Activated naive CD8-positive, alpha-beta T cell (primary cell): ENCODE results near the gene BBLN.

Source experiments
- H3K27ac Mint-ChIP-seq: one replicate; pipeline ENCODE4 v1.8.0; 2021; ENCODE audit warnings: mixed read lengths
- H3K27me3 Mint-ChIP-seq: one replicate; pipeline ENCODE4 v1.8.0; 2021; ENCODE audit warnings: mixed read lengths
- H3K36me3 Mint-ChIP-seq: one replicate; pipeline ENCODE4 v1.8.0; 2021; ENCODE audit warnings: mixed read lengths
- H3K4me1 Mint-ChIP-seq: one replicate; pipeline ENCODE4 v1.8.0; 2021; ENCODE audit warnings: low read depth, mixed read lengths
- H3K4me3 Mint-ChIP-seq: one replicate; pipeline ENCODE4 v1.8.0; 2021; ENCODE audit warnings: mild to moderate bottlenecking, mixed read lengths
- H3K9me3 Mint-ChIP-seq: one replicate; pipeline ENCODE4 v1.8.0; 2021; ENCODE audit warnings: low read depth, mixed read lengths

The BBLN gene

DNA sequence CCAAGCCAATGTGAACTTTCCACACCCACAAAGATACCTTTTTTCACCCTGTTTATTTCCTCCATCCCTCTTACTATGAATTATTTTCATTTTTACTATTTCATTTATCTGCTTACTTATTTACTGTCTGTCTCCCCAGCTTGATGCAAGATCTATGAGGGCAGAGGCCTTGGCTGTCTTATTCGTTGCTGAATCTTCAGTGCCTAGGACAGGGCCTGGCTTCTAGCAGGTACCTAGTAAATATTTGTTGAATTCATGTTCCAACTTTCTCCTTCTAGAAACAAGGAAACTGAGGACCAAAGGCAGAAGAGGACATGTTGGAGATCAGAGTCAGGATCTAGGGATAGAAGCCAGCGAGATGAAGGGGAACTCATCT lies 42.6 kb downstream of the BBLN start:
- peaks cover 10% of the 10 kb centered on the region for H3K4me1 Mint-ChIP-seq
- peaks cover 3% of the 10 kb centered on the region for H3K27me3 Mint-ChIP-seq
- H3K9me3 Mint-ChIP-seq: no peaks in the 10 kb centered on the region
- H3K36me3 Mint-ChIP-seq: no peaks in the 10 kb centered on the region
- H3K27ac Mint-ChIP-seq: no peak overlapping the region
- peak overlapping the region; percentile 83 for H3K4me3 Mint-ChIP-seq

DNA sequence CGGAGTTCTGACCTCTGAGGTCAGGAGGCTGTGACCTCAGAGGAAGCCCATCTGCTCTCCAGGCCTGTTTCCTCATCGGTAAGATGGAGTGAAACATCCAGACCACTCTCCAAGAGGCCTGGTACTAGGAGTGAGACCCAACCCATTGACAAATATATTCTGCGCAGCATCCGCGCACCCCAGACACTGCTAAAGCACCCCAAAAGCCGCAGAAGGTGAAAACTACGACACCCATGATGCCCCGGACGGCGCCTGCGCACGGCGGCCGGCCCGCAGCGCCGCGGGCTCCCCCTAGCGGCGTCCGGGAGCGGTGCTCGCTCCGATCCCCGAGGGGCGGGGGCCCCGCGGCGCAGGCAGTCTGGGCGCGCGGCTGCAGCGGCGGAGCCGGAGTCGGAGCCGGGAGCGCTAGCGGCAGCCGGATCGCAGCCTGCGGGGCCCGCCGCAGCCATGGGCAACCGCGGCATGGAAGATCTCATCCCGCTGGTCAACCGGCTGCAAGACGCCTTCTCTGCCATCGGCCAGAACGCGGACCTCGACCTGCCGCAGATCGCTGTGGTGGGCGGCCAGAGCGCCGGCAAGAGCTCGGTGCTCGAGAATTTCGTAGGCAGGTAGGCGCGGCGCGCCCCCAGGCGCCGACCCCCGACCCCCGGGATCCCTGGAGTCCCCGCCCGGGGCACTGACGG lies 43.1 kb downstream of the BBLN start, which contains the start of gene DNM1:
TSS of gene DNM1 (plus strand) at position 356 of the 683 bp plus-strand sequence. CDS start at position 448, 92 bp downstream.
- H3K36me3 Mint-ChIP-seq: no peaks in the 10 kb centered on the region
- no peak within 1 kb of the TSS for H3K27ac Mint-ChIP-seq
- H3K4me3 Mint-ChIP-seq: peak within 1 kb of the TSS; percentile 83
- H3K9me3 Mint-ChIP-seq: no peaks in the 10 kb centered on the region
- H3K27me3 Mint-ChIP-seq: peaks cover 3% of the 10 kb centered on the region
- peaks cover 10% of the 10 kb centered on the region for H3K4me1 Mint-ChIP-seq

DNA sequence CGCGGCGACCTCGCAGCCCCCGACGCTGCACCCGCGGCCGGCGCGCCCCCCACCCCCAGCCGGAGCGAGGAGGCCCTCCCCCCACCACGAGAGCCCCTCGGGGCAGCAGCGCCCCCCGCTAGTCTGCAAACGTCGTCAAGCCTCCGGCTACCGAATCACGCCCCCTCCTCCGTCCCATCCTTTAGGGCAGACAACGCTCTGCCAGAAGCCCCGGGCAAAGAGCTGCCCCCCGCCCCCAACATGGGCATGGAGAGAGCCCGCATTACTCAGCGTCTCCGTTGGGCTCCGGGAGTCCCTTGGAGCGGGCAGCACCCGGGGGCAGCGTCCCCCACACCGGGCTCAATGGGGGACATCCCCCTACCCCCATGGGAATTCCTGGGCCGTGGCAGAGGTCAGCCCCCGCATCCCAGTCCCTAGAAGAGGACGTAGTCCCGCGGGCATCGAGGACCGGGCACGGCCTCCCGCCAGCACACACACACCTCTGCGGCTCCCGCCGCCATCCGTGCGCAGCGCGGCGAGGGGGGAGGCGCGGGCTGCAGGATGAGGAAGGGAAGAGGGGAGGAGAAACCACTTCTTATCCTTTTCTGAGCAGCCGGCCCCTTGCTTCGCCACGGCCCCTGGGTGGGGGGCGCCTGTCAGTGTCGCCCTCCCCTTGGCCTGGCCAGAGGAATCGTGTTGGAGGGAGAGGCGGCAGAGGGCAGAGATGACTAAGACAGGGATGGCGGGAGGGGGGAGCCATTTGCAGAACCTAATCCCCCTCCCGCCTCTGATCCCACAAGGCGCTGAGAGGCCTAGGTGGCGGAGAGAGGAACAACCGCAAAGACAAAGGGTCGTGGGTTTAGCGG lies 43.9 kb downstream of the BBLN start:
- H3K4me3 Mint-ChIP-seq: peak overlapping the region; percentile 49
- H3K9me3 Mint-ChIP-seq: no peaks in the 10 kb centered on the region
- H3K36me3 Mint-ChIP-seq: no peaks in the 10 kb centered on the region
- no peak overlapping the region for H3K27ac Mint-ChIP-seq
- peaks cover 3% of the 10 kb centered on the region for H3K27me3 Mint-ChIP-seq
- H3K4me1 Mint-ChIP-seq: peaks cover 10% of the 10 kb centered on the region

DNA sequence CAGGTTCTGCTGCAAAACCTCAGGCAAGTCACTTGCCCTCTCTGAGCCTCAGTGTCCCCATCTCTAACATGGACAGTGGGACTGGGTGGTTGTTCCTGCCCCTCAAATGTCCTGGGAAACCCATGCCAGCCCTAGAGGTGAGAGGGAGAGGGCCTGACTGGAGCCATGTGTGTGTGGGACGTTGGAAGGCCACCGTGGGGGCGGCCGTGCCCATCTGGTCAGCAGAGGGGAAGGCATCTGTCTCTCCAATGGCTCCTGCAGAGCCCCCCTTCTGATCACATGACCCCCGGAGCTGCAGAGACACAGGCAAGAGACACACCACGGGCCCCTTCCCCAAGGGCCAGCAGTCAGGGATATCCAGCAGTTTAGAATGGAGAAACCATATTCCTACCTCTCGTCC lies 44.8 kb downstream of the BBLN start:
- Mint-ChIP-seq H3K27ac (no peak overlapping the region), H3K36me3 (no peaks in the 10 kb centered on the region), H3K27me3 (peaks cover 3% of the 10 kb centered on the region), H3K9me3 (no peaks in the 10 kb centered on the region), H3K4me3 (peak overlapping the region; percentile 47), H3K4me1 (peaks cover 10% of the 10 kb centered on the region)

DNA sequence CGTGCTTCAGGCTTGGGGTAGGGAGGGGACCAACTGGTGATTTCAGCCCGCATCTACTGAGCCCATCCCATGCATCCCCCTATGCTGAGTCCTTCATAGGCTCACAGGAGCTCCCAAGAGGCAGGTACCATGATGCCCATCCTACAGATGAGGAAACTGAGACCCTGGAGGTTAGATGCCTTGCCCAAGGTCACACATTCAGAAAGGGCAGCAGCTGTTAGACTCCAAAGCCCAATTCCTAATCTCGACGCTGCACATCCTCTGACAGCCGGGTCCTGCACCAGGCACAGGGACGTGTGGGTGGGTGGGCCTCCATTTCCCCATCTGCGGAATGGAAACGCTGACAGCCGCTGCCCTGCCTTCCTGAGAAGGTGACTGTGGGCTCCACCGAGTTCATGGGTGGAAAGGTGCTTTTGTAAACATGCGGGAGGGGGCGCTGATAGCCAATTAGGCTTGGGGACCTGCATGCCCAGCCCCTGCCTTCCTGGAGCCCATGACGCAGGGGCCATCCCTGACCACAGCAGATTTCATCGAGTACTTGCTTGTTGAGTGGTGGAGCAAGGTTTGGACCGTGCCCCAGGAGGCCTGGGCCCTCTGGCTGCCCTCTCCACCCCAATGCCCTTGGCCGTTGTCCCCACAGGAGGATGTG lies 45.4 kb downstream of the BBLN start:
- no peak overlapping the region for H3K27ac Mint-ChIP-seq
- H3K4me1 Mint-ChIP-seq: peaks cover 10% of the 10 kb centered on the region
- no peaks in the 10 kb centered on the region for H3K36me3 Mint-ChIP-seq
- peak overlapping the region; percentile 47 for H3K4me3 Mint-ChIP-seq
- no peaks in the 10 kb centered on the region for H3K9me3 Mint-ChIP-seq
- H3K27me3 Mint-ChIP-seq: peaks cover 3% of the 10 kb centered on the region

DNA sequence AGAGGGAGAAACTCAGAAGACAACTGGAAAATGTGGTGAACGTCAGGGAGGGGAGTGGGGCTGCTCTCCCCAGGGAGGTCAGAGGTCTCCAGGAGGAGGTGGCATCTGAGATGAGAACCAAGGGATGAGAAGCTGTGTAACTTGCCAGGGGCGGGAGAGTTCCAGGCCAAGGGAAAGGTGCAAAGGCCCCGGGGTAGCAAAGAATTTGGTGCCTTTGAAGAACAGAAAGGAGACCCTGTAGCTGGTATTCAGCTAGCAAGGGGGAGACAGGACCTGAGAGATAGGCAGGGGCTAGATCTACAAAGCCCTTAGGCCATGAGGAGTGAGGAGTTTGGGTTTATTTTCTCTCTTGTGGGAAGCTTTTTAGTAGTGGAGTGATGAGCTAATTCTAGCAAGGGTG lies 46.4 kb downstream of the BBLN start:
- Mint-ChIP-seq H3K4me1 (peaks cover 10% of the 10 kb centered on the region), H3K36me3 (no peaks in the 10 kb centered on the region), H3K9me3 (no peaks in the 10 kb centered on the region), H3K4me3 (no peak overlapping the region), H3K27ac (no peak overlapping the region), H3K27me3 (peaks cover 3% of the 10 kb centered on the region)

DNA sequence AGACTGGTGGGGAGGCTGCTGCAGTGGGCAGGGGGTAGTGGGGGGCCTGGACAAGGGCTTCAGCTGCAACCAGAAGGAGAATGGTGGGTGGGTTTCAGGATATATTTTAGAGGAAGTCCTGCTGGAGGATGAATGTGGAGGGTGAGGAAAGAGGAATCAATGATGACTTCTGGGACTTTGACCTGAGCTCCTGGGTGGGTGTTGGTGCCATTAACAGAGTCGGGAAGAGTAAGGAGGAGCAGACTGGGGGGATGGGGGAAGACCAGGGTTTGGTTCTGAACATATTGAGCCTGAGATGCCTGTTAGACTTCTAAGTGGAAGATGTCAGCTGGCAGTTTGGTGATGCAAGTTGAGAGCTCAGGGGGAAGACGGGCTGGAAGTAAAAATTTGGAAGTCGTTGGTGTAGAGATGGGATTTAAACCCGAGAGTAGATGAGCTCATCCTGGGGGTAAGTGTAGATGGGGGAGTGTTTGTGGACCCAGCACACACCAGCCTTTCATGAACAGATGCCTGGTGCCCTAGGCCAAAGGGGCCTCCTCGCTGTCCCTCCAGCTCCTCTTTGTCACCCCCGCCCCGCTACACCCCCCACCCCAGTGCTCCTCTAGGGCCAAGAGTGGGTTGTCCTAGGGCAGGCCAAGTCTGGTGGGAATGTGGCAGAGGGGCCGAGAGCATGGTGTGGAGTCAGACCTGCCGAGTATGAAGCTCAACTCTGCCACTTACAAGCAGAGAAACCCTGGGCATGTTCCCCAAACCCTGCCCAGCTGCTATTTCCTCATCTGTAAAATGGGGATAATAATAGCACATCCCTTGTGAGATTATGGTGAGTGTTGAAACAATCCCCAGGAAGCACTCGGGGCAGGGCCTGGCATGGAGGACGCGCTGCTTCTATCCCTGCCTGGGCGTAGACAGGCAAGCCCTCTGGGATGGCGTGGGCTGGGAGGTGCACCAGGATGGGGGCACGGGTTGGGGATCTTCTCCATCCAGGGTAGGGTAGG lies 47.1 kb downstream of the BBLN start:
- Mint-ChIP-seq H3K4me3 (no peak overlapping the region), H3K27ac (no peak overlapping the region), H3K4me1 (peaks cover 10% of the 10 kb centered on the region), H3K9me3 (no peaks in the 10 kb centered on the region), H3K27me3 (peaks cover 4% of the 10 kb centered on the region), H3K36me3 (no peaks in the 10 kb centered on the region)

DNA sequence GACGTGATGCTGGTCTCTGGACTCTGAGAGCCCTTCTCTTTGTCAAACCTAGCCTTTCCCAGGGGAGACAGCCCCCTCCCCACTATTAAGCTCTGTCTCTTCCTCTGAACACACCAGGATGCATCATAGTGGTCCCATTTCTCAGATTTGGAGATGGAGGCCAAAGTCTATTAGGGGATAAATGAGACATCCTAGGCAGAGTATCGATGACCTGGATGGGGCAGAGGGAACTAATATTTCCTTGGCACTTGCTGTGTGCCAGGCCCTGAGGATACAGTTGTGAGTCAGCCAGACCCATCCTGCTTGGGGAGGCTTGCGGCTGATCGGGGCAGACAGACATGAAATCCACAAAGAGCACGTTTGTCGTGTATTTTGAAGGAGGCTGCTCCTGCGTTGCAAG lies 48.3 kb downstream of the BBLN start:
- Mint-ChIP-seq H3K36me3 (no peaks in the 10 kb centered on the region), H3K4me3 (no peak overlapping the region), H3K27ac (no peak overlapping the region), H3K4me1 (peaks cover 2% of the 10 kb centered on the region), H3K9me3 (no peaks in the 10 kb centered on the region), H3K27me3 (peaks cover 5% of the 10 kb centered on the region)

DNA sequence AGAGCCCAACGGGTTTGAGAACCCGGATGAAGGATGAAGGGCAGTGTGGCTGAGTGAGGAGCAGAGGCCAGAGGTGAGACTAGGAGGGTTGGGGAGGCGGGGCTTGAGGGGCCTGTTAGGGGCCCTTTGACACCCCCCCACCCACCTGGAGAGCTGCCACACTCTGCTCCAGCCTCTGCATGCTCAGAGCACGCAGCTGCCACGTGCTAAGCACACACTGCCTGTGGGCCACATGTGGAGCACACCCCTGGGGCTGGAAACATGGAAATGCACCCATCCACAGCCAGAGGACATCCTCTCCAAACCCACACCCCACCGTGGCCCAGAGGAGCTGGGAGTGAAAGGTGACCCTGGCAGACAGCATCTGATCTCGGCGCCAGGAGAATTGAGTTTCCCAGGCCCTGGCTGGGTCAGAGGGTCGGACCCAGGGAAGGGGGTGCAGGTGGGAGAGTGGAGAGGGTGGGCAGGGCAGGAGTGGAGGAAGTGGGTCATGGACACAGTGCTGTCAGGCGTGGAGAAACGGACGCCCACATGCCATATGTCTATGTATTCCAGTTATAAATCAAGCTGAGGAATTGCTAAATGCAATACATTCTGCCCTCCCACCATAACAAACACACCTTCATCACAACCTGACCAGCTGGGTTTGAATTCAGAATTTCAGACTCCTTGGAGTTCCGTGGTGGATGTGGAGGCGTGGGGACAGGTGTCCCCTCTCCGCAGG lies 49.0 kb downstream of the BBLN start:
- H3K36me3 Mint-ChIP-seq: no peaks in the 10 kb centered on the region

DNA sequence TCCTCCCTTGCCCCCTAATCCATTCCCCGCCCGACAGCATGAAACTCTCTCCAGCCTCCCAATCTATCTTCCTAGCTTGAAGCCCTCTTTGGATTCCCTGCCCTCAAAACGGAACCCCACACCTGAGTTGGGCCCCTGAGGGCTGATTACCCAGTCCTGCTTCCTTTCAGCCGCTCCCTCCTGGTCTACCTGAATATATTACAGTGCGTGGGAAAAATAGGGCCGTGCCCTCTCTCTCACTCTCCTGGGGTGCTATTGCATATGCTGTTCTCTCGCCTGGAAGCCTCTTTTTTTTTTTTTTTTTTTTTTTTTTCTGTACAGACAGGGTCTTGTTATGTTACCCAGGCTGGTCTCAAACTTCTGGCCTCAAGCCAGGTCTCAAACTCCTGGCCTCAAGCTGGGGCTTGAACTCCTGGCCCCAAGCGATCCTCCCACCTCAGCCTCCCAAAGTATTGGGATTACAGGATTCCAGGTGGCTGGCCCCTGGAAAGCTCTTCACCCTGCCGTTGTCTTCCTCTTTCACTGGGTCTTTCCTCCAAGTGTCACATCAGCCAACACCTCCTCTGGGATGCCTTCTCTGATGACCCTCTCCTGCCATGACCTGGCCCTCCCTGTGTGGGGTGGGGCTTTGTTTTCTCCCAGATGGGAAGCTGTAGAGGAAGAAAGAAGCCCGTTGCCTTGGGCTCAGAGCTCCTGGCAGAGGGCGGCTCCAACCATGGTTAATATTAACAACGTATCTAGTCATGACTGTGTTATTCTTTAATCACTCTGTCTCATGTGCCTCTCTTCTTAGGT lies 51.3 kb downstream of the BBLN start:
- Mint-ChIP-seq H3K27ac (no peak overlapping the region), H3K9me3 (no peaks in the 10 kb centered on the region), H3K36me3 (no peaks in the 10 kb centered on the region), H3K27me3 (peaks cover 2% of the 10 kb centered on the region), H3K4me1 (no peaks in the 10 kb centered on the region), H3K4me3 (no peak overlapping the region)

More for the DNA sequence above, 49.0 kb downstream of the BBLN start:
- no peaks in the 10 kb centered on the region for H3K9me3 Mint-ChIP-seq
- peaks cover 5% of the 10 kb centered on the region for H3K27me3 Mint-ChIP-seq
- H3K4me1 Mint-ChIP-seq: peaks cover 2% of the 10 kb centered on the region
- no peak overlapping the region for H3K27ac Mint-ChIP-seq
- H3K4me3 Mint-ChIP-seq: no peak overlapping the region

DNA sequence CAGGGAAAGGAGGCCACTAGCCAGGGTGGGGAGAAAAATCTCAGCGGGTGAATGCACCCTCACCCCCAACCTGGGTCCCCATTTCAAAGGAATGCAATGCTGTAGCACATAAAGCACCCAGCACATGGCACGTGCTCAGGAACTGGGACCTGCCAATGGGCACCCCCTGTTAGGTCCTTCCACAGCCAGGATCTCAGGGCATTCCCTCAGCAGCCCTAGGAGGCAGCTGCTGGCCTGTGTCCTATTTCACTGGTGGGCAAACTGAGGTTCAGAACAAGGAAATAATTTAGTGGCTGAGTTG lies 51.9 kb downstream of the BBLN start:
- Mint-ChIP-seq H3K4me3 (no peak overlapping the region), H3K36me3 (no peaks in the 10 kb centered on the region), H3K27ac (no peak overlapping the region), H3K27me3 (peaks cover 2% of the 10 kb centered on the region), H3K4me1 (no peaks in the 10 kb centered on the region), H3K9me3 (no peaks in the 10 kb centered on the region)
